K562 (cell line): Measurements from ENCODE around the gene LRRC43. TPM values are rescaled to one million over a fixed set of nuclear protein-coding genes. Genes with fewer than 3 reads are reported as not detected.

ENCODE experiments used
- ATAC-seq: fragments of 200-7000 bp; cut with Tn5 transposase; 3 replicates; pipeline ENCODE4 v1.9.1; 2020; ENCODE audit warnings: moderate library complexity
- BruUV-seq: library from RNA; stranded (reverse); fragments of 400-500 nt; replicated peaks from 2 replicates; lab custom pipeline; 2021; lab: Mats Ljungman, UMichigan
- CTCF ChIA-PET: fragments of 300-600 bp; formaldehyde crosslinking; extraction: SDS; loops from one replicate; lab custom pipeline; 2021; ENCODE audit warnings: low intra/inter-chr PET ratio; lab: Yijun Ruan, JAX
- POLR2A ChIA-PET: fragments of 300-600, 350-650 bp; sonication (Branson Sonifier 250); formaldehyde crosslinking; extraction: SDS; loops from one replicate; lab custom pipeline; 2021; ENCODE audit warnings: antibody characterized with exemption, inconsistent platforms; lab: Yijun Ruan, JAX
- DNase-seq, 4 experiments: peaks; one replicate each; pipeline versions ENCODE4 v3.0.0 to v3.0.0-alpha.2; 2011 to 2018; ENCODE audit warnings: low spot score in 3 of 4, mixed read lengths in 3 of 4; ENCODE audit errors: extremely low read depth in 1 of 4
- FAIRE-seq: peaks from 2 replicates; lab custom pipeline; 2011; peaks lifted over from hg19 to GRCh38; lab: Jason Lieb, UNC
- H2AFZ ChIP-seq: 2 replicates; pipeline ENCODE4 v1.6.0; 2011; ENCODE audit warnings: low read depth, low read length, control low read depth, inconsistent platforms
- H3K27ac ChIP-seq: fragments of 200-600 bp; 3 replicates; pipeline ENCODE4 v1.8.0; 2011; ENCODE audit warnings: low read depth, mild to moderate bottlenecking, control low read depth, inconsistent platforms, low read length, moderate library complexity, mixed read lengths; ENCODE audit errors: extremely low read depth
- H3K27me3 ChIP-seq, 2 experiments: fragments of 300-600 bp in 1 of 2; 2 replicates in 1 of 2; 3 replicates in 1 of 2; pipeline versions ENCODE4 v1.6.0 to v1.8.0; 2011; ENCODE audit warnings: inconsistent platforms in 2 of 2, low read length in 2 of 2, mild to moderate bottlenecking in 1 of 2, mixed read lengths in 1 of 2, moderate library complexity in 1 of 2; ENCODE audit not compliant: control insufficient read depth in 2 of 2, insufficient read depth in 2 of 2
- H3K36me3 ChIP-seq: fragments of 300-600 bp; 3 replicates; pipeline ENCODE4 v1.8.0; 2011; ENCODE audit warnings: mild to moderate bottlenecking, low read length, inconsistent platforms; ENCODE audit not compliant: control insufficient read depth, insufficient read depth
- H3K4me1 ChIP-seq, 2 experiments: fragments of 200-600 bp in 1 of 2; replicated peaks in 1 of 2; 2 replicates in 1 of 2; 3 replicates in 1 of 2; pipeline versions ENCODE4 v1.5.1 to v1.8.0; 2011; ENCODE audit warnings: inconsistent platforms in 2 of 2, low read length in 2 of 2, mild to moderate bottlenecking in 1 of 2, mixed read lengths in 1 of 2, moderate library complexity in 1 of 2; ENCODE audit not compliant: control insufficient read depth in 2 of 2, insufficient read depth in 2 of 2
- H3K4me2 ChIP-seq: 2 replicates; pipeline ENCODE4 v1.6.1; 2011; ENCODE audit warnings: low read length, control low read depth, inconsistent platforms, mixed read lengths; ENCODE audit not compliant: insufficient read depth
- H3K4me3 ChIP-seq: fragments of 200-600 bp; sonication (generic), shearing (Covaris generic); 2 replicates; pipeline ENCODE4 v1.5.1; 2016; ENCODE audit warnings: control low read depth, inconsistent platforms
- H3K79me2 ChIP-seq: fragments of 200-600 bp; 3 replicates; pipeline ENCODE4 v1.8.0; 2011; ENCODE audit warnings: low read length, inconsistent platforms; ENCODE audit not compliant: control insufficient read depth, insufficient read depth
- H3K9ac ChIP-seq, 2 experiments: 2 replicates each; pipeline versions ENCODE4 v1.6.0 to v1.6.1; 2011; ENCODE audit warnings: low read depth in 2 of 2, low read length in 2 of 2, control low read depth in 1 of 2, inconsistent platforms in 1 of 2, mild to moderate bottlenecking in 1 of 2, mixed read lengths in 1 of 2; ENCODE audit not compliant: insufficient read depth in 1 of 2
- H3K9me1 ChIP-seq: one replicate; pipeline ENCODE4 v1.6.0; 2011; ENCODE audit warnings: inconsistent platforms, mild to moderate bottlenecking, low read length, moderate library complexity; ENCODE audit not compliant: control insufficient read depth, insufficient read depth
- H3K9me3 ChIP-seq: replicated peaks from 2 replicates; pipeline ENCODE4 v1.5.1; 2011; ENCODE audit warnings: low read depth, low read length, inconsistent platforms; ENCODE audit not compliant: control insufficient read depth, insufficient read depth
- H4K20me1 ChIP-seq: replicated peaks from 2 replicates; pipeline ENCODE4 v1.6.1; 2011; ENCODE audit warnings: low read length, inconsistent platforms, mixed read lengths; ENCODE audit not compliant: control insufficient read depth, insufficient read depth
- BRD9 ChIP-seq: fragments of 450-650 bp; IDR thresholded peaks from 2 replicates; pipeline ENCODE4 v1.6.1; 2018; ENCODE audit warnings: low read depth; ENCODE audit not compliant: partially characterized antibody
- DIDO1 ChIP-seq: fragments of 450-650 bp; IDR thresholded peaks from 2 replicates; pipeline ENCODE4 v1.6.1; 2016; ENCODE audit warnings: low read depth, missing biosample characterization, missing genetic modification characterization
- HOXB6 ChIP-seq: fragments of 250-450 bp; sonication (Bioruptor Pico); IDR thresholded peaks from 2 replicates; pipeline ENCODE4 v1.5.1; 2022; ENCODE audit warnings: mild to moderate bottlenecking, borderline replicate concordance
- NEUROD1 ChIP-seq: fragments of 150-350 bp; IDR thresholded peaks from 2 replicates; pipeline ENCODE4 v1.6.1; 2014; ENCODE audit warnings: borderline replicate concordance, low read length, low read depth; ENCODE audit not compliant: partially characterized antibody
- NFXL1 ChIP-seq: fragments of 450-650 bp; formaldehyde crosslinking; IDR thresholded peaks from 2 replicates; pipeline ENCODE4 v1.4.0; 2021; ENCODE audit warnings: mild to moderate bottlenecking
- SP2 ChIP-seq: IDR thresholded peaks from 2 replicates; pipeline ENCODE4 v1.6.1; 2011; ENCODE audit warnings: mild to moderate bottlenecking, low read depth, low read length, moderate library complexity; ENCODE audit not compliant: poor library complexity, severe bottlenecking; ENCODE audit errors: extremely low read depth
- SPI1 ChIP-seq: IDR thresholded peaks from 2 replicates; pipeline ENCODE4 v1.6.1; 2011; ENCODE audit warnings: low read depth, low read length, control low read depth, borderline replicate concordance
- STAT5B ChIP-seq: fragments of 250-450 bp; sonication (Bioruptor Pico); IDR thresholded peaks from 2 replicates; pipeline ENCODE4 v1.8.0; 2021; ENCODE audit warnings: mild to moderate bottlenecking, inconsistent platforms
- TFAP4 ChIP-seq: sonication (generic); formaldehyde crosslinking; IDR thresholded peaks from 2 replicates; pipeline ENCODE4 v1.8.0; 2022; ENCODE audit warnings: missing genetic modification reagents, mild to moderate bottlenecking, moderate library complexity, borderline replicate concordance
- ZFP91 ChIP-seq: sonication (generic); formaldehyde crosslinking; IDR thresholded peaks from 2 replicates; pipeline ENCODE4 v1.8.0; 2022; ENCODE audit warnings: mild to moderate bottlenecking, missing genetic modification reagents
- ZNF586 ChIP-seq: fragments of 450-650 bp; formaldehyde crosslinking; conservative IDR thresholded peaks from 2 replicates; pipeline ENCODE4 v1.4.0; 2020; ENCODE audit warnings: mild to moderate bottlenecking, moderate library complexity
- ZNF717 ChIP-seq: fragments of 250-450 bp; sonication (Bioruptor Pico); IDR thresholded peaks from 2 replicates; pipeline ENCODE4 v1.5.0; 2021
- WGBS: fragments of 100-300 bp; shearing (Covaris generic); methylation state at CpG from one replicate; pipeline ENCODE4 v1.1.6; 2016; ENCODE audit warnings: low coverage, mixed read lengths; ENCODE audit not compliant: insufficient coverage; ENCODE audit errors: missing lambda C conversion rate; 5-methylcytosine and 5-hydroxymethylcytosine counted together
- in situ Hi-C: fragments of 300-500 bp; cut with MboI; formaldehyde crosslinking; loops from 4 replicates; pipeline ENCODE4 v1.15.0; 2018; ENCODE audit warnings: inconsistent platforms, mixed read lengths
- intact Hi-C: fragments of 100-400 bp; cut with micrococcal nuclease; formaldehyde crosslinking; loops from 2 replicates; pipeline ENCODE4 v1.14.2; 2022
- polyA plus RNA-seq, 8 experiments: library from polyadenylated mRNA; depleted of rRNA in 4 of 8; stranded (reverse) in 5 of 8; unstranded in 3 of 8; fragments of >200 nt; fragmentation: Nextera tagmentation in 2 of 8; fragmentation: Illumina TruSeq in 1 of 8; extraction: Ambion mirVana in 2 of 8; extraction: Trizol in 1 of 8; gene quantifications; 2 replicates each; pipeline versions ENCODE4 v1.2.1 to v1.2.3, GENCODE V29; 2011 to 2014; ENCODE audit warnings: inconsistent platforms in 1 of 8, missing spikeins in 1 of 8
- total RNA-seq, 7 experiments: library from RNA; depleted of rRNA in 6 of 7; stranded (reverse); fragments of >200 nt in 6 of 7; fragmentation: Illumina TruSeq in 2 of 7; extraction: Trizol in 2 of 7; gene quantifications; 2 replicates each; pipeline versions ENCODE4 v1.2.1 to v1.2.3, GENCODE V29; 2011 to 2021; ENCODE audit warnings: low replicate concordance in 1 of 7
- TF ChIP-seq, protein P1 (sequence below): sonication (generic); formaldehyde crosslinking; IDR thresholded peaks from 2 replicates; pipeline ENCODE4 v1.8.0; 2022; ENCODE audit warnings: missing genetic modification reagents, mild to moderate bottlenecking, borderline replicate concordance

Gene LRRC43
- total and polyA plus RNA-seq, 9 of the 15 experiments (the other 6 are each of a cell fraction or from before 2014, with no cell fraction given), result 0.19 TPM; not detected in 8

GRCh38 chr12:122243965-122244364, 61.0 kb downstream of the LRRC43 start:
- Histone ChIP-seq H2AFZ (no peak overlapping the region), H3K4me3 (no peak overlapping the region), H3K9me1 (no peaks in the 10 kb centered on the region), H3K4me1 (peaks cover 2 to 9% of the 10 kb centered on the region in 2 experiments; a peak in 3 of 5 replicates), H3K79me2 (no peaks in the 10 kb centered on the region), H4K20me1 (no peaks in the 10 kb centered on the region), H3K4me2 (no peak overlapping the region)
- in situ Hi-C loops (no loop called here), intact Hi-C loops (no loop called here)
- POLR2A ChIA-PET, result interaction anchor here (1.0 to 1.6 kb wide), 6 partner anchors 8 to 22 kb away, joined by 3 to 6 read pairs (median 3); partner anchors contain the start of gene VPS33A
- no peak for FAIRE-seq
- ATAC-seq, result no peak
- CTCF ChIA-PET, result no interaction called here
- no TSS peak for BruUV-seq
- TF ChIP-seq HOXB6 (no peak), SP2 (no peak), ZNF586 (CRISPR knock-in tag) (no peak), DIDO1 (tag) (no peak), SPI1 (no peak), BRD9 (no peak), STAT5B (CRISPR knock-in tag) (no peak), NEUROD1 (no peak), NFXL1 (CRISPR knock-in tag) (no peak), ZNF717 (CRISPR knock-in tag) (no peak), TFAP4 (no peak), ZFP91 (CRISPR knock-in tag) (no peak)
- TF ChIP-seq, protein P1, sequence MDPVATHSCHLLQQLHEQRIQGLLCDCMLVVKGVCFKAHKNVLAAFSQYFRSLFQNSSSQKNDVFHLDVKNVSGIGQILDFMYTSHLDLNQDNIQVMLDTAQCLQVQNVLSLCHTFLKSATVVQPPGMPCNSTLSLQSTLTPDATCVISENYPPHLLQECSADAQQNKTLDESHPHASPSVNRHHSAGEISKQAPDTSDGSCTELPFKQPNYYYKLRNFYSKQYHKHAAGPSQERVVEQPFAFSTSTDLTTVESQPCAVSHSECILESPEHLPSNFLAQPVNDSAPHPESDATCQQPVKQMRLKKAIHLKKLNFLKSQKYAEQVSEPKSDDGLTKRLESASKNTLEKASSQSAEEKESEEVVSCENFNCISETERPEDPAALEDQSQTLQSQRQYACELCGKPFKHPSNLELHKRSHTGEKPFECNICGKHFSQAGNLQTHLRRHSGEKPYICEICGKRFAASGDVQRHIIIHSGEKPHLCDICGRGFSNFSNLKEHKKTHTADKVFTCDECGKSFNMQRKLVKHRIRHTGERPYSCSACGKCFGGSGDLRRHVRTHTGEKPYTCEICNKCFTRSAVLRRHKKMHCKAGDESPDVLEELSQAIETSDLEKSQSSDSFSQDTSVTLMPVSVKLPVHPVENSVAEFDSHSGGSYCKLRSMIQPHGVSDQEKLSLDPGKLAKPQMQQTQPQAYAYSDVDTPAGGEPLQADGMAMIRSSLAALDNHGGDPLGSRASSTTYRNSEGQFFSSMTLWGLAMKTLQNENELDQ, result no peak
- TF ChIP-seq, all 486 proteins: peak for 0
- Histone ChIP-seq H3K27me3 (no peaks in the 10 kb centered on the region), H3K27ac (no peak overlapping the region), H3K9ac (no peak overlapping the region), H3K9me3 (no peaks in the 10 kb centered on the region), H3K36me3 (peaks cover 23% of the 10 kb centered on the region; the same call in 2 of the 3 replicates)
- no peak for DNase-seq
- WGBS, result 63% methylated on average over 6 of the region's 6 CpGs
